GM12875 (cell line): ENCODE results near the gene PRDM5.

Experiments
- H3K4me3 ChIP-seq: one replicate; pipeline ENCODE4 v1.5.1; 2011; ENCODE audit warnings: low read depth, low read length, control low read depth
- TF ChIP-seq, protein P1 (sequence below): IDR thresholded peaks from 2 replicates; pipeline ENCODE4 v1.5.1; 2011; ENCODE audit warnings: low read depth, mild to moderate bottlenecking, control low read depth, inconsistent platforms, low read length, moderate library complexity, borderline replicate concordance; ENCODE audit not compliant: insufficient read depth

Gene PRDM5

DNA sequence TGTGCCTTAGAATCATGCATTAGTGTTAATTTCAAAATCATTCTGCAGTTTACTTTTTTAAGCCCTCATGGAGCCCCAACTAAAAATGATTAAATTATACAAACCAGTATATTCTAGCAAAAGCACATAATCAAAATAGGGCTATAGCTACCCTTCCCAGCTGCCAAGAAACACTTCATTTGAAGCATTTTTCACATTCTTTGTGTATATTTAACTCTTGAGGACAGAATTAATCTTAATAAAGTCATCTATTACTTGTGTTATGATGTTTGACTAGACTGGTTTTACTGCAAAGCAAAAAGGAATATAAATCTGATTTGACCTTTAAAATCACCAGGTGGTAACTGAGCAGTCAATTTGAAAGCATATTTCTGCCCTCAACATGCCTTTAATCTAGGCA lies 145.1 kb downstream of the PRDM5 start:
- no peak overlapping the region for H3K4me3 ChIP-seq
- TF ChIP-seq, protein P1, sequence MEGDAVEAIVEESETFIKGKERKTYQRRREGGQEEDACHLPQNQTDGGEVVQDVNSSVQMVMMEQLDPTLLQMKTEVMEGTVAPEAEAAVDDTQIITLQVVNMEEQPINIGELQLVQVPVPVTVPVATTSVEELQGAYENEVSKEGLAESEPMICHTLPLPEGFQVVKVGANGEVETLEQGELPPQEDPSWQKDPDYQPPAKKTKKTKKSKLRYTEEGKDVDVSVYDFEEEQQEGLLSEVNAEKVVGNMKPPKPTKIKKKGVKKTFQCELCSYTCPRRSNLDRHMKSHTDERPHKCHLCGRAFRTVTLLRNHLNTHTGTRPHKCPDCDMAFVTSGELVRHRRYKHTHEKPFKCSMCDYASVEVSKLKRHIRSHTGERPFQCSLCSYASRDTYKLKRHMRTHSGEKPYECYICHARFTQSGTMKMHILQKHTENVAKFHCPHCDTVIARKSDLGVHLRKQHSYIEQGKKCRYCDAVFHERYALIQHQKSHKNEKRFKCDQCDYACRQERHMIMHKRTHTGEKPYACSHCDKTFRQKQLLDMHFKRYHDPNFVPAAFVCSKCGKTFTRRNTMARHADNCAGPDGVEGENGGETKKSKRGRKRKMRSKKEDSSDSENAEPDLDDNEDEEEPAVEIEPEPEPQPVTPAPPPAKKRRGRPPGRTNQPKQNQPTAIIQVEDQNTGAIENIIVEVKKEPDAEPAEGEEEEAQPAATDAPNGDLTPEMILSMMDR, result no peak

GRCh38 chr4:120775431-120775830 lies 147.1 kb downstream of the PRDM5 start:
- TF ChIP-seq, protein P1, result no peak

DNA sequence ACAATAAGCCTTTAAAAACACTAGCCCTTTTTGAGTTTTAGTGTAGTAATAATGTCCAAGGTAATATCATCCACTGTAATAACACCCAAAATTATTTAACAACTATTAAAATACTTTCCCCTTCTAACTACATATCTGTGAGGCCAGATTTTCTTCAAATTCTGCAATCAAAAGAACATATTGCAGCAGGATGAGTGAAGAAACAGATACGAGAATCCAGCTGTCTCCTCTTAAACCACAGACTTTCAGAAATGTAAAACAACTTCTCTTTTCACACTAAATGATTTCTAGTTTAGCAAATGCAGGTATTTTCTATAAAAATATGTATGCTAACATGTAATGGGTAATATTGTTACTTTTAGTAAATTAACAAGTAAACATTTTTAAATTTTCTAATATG lies 148.9 kb downstream of the PRDM5 start:
- no peak overlapping the region for H3K4me3 ChIP-seq
- TF ChIP-seq, protein P1, result no peak

More at GRCh38 chr4:120775431-120775830, 147.1 kb downstream of the PRDM5 start:
- no peak overlapping the region for H3K4me3 ChIP-seq

GRCh38 chr4:120771907-120772306 lies 150.6 kb downstream of the PRDM5 start:
- TF ChIP-seq, protein P1, result no peak
- no peak overlapping the region for H3K4me3 ChIP-seq

GRCh38 chr4:120770897-120771296 lies 151.6 kb downstream of the PRDM5 start:
- TF ChIP-seq, protein P1, result no peak
- H3K4me3 ChIP-seq, result no peak overlapping the region

GRCh38 chr4:120769227-120769626 lies 153.3 kb downstream of the PRDM5 start:
- H3K4me3 ChIP-seq, result no peak overlapping the region
- TF ChIP-seq, protein P1, result no peak

- H3K4me3 ChIP-seq, result no peak overlapping the region
- TF ChIP-seq, protein P1, result no peak
Observed at GRCh38 chr4:120765260-120765680, 157.3 kb downstream of the PRDM5 start.
